ENCODE data around the gene HPSE2. TPM values are rescaled to one million over a fixed set of nuclear protein-coding genes. Genes with fewer than 3 reads are reported as not detected.

Gene HPSE2
- total RNA-seq, 2 experiments from 2014 or later = not detected

DNA sequence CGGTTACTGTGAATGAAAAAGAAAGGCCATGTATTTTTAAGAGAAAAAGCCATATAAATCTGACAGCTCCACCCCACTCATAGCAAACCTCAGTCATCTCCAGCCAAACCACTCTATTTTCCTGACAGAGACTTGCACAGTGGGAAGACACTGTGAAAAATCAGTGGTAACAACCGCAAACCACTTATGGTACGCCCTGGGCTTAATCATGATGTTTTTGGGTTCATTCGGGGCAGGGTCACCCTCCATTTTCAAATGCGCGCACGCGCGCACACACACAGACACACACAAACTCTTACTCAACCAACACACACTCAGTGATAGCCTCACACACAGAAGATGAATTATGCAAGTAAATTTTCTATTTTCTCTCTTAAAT is 706.9 kb downstream of the HPSE2 start:
- TF ChIP-seq, protein P1, sequence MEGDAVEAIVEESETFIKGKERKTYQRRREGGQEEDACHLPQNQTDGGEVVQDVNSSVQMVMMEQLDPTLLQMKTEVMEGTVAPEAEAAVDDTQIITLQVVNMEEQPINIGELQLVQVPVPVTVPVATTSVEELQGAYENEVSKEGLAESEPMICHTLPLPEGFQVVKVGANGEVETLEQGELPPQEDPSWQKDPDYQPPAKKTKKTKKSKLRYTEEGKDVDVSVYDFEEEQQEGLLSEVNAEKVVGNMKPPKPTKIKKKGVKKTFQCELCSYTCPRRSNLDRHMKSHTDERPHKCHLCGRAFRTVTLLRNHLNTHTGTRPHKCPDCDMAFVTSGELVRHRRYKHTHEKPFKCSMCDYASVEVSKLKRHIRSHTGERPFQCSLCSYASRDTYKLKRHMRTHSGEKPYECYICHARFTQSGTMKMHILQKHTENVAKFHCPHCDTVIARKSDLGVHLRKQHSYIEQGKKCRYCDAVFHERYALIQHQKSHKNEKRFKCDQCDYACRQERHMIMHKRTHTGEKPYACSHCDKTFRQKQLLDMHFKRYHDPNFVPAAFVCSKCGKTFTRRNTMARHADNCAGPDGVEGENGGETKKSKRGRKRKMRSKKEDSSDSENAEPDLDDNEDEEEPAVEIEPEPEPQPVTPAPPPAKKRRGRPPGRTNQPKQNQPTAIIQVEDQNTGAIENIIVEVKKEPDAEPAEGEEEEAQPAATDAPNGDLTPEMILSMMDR (IDR thresholded peaks at IDR 0.05) = no peak
- intact Hi-C loops (cut with micrococcal nuclease) = no loop called here
- POLR2A ChIA-PET = no interaction called here
- H3K4me1 Mint-ChIP-seq (ENCODE audit: low read depth) = no peaks in the 10 kb centered on the region
- peaks cover 3% of the 10 kb centered on the region for H3K27me3 Mint-ChIP-seq
- ATAC-seq = no peak
- no peaks in the 10 kb centered on the region for H3K36me3 Mint-ChIP-seq (ENCODE audit: low read depth)
- no peak for DNase-seq
- no peak overlapping the region for H3K27ac Mint-ChIP-seq
- H3K9me3 Mint-ChIP-seq = no peaks in the 10 kb centered on the region
- CTCF ChIA-PET = no interaction called here
- H3K4me3 Mint-ChIP-seq = no peak overlapping the region

DNA sequence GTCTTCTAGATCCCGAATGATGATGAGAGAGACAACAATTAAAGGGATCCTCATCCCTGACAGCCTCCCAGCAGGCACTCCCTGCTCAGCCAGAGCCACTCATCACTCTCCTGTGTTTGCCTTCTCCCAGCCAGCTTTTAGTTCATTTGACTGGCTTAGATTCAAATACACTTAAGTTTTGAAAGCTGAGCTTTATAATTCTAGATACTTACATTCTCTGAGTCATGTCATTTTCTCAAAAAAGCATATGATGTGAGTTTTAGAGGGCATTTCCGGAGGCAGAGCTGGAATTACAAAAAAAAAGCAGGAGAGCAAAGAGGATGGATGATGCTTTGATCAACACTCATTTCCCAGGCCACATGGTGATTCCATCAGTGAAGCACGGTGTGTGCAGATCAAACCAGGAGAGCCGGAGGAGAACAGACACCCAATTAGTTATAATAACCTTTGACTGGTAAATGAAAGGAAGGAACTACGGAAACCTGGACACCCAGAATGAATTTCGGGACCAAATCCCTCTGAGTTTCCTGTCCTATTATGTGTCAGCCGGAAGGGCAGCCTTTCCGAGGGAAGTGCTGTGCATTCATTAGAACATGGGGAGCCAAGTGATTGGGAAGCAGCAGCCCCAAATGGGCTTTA is 707.4 kb downstream of the HPSE2 start:
- Mint-ChIP-seq H3K27me3 (peaks cover 3% of the 10 kb centered on the region), H3K9me3 (no peaks in the 10 kb centered on the region), H3K27ac (no peak overlapping the region), H3K36me3 (ENCODE audit: low read depth) (no peaks in the 10 kb centered on the region), H3K4me3 (no peak overlapping the region), H3K4me1 (ENCODE audit: low read depth) (no peaks in the 10 kb centered on the region)
- TF ChIP-seq, protein P1 (IDR thresholded peaks at IDR 0.05) = no peak
- ChIA-PET CTCF (no interaction called here), POLR2A (no interaction called here)
- no peak for ATAC-seq
- no peak for DNase-seq
- intact Hi-C loops (cut with micrococcal nuclease) = no loop called here

DNA sequence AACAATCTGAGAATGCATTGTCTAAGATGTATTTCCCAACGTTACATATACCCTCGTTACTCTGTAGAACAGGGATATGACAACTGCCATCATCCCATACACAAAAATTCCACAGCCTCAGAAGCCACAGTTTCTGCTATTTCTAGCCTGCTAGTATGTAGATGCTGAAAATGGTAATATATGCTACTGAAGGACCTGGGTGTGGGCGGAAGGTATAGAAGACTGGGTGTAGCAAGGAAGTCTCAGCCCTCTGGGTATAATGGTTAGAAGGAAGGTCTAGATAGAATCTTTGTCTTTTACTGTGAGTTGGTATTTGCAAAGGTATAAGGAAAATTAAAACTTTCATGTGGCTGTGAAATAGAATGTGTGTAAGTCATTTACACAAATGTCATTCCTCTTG is 709.7 kb downstream of the HPSE2 start:
- H3K36me3 Mint-ChIP-seq (ENCODE audit: low read depth) = no peaks in the 10 kb centered on the region
- ChIA-PET CTCF (no interaction called here), POLR2A (no interaction called here)
- ATAC-seq = no peak
- intact Hi-C loops (cut with micrococcal nuclease) = no loop called here
- TF ChIP-seq, protein P1 (IDR thresholded peaks at IDR 0.05) = no peak
- H3K4me3 Mint-ChIP-seq = no peak overlapping the region
- no peaks in the 10 kb centered on the region for H3K9me3 Mint-ChIP-seq
- peaks cover 6% of the 10 kb centered on the region for H3K27me3 Mint-ChIP-seq
- no peak overlapping the region for H3K27ac Mint-ChIP-seq
- H3K4me1 Mint-ChIP-seq (ENCODE audit: low read depth) = no peaks in the 10 kb centered on the region
- no peak for DNase-seq

DNA sequence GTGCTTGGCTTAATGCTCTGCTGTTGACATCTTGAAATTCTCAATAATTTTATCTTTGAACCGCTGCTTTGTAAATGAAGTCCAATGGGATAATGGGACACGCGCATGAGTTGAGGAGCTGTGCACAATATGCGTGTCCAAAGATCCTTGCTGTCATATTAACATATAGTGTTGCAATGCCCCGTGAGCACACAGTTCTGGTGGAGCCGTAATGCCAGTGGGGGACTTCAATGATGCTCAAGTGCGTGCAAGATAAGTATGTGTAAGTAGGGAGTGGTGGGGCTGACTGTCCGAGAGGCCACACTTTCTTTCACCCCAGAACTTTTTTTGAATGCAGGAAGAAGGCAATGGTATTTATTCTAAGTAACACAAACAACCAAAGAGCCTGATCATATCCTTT is 711.5 kb downstream of the HPSE2 start:
- TF ChIP-seq, protein P1 (IDR thresholded peaks at IDR 0.05) = no peak
- no peaks in the 10 kb centered on the region for H3K4me1 Mint-ChIP-seq (ENCODE audit: low read depth)
- POLR2A ChIA-PET = no interaction called here
- H3K27me3 Mint-ChIP-seq = peaks cover 11% of the 10 kb centered on the region
- H3K4me3 Mint-ChIP-seq = no peak overlapping the region
- no peaks in the 10 kb centered on the region for H3K36me3 Mint-ChIP-seq (ENCODE audit: low read depth)
- DNase-seq (no peak), ATAC-seq (no peak)
- no peaks in the 10 kb centered on the region for H3K9me3 Mint-ChIP-seq
- CTCF ChIA-PET = no interaction called here
- intact Hi-C loops (cut with micrococcal nuclease) = no loop called here
- no peak overlapping the region for H3K27ac Mint-ChIP-seq

DNA sequence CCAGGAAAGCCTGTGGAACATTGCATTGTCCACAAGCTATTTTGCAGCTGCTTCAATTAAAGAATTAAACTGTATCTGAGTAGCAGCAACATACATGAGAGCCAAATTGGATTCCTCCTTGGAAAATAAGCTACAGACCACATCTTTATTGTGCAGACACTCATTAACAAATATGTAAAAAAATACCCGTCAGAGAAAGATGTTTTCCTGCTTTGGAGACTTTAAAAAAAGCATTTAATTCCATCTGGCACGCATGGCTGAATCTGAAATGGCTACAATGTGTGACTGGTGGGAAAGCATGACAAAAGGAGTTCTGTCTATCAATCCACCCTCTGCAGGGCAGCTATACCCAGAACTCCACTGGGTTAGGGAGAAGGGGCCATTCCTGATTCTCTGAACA is 715.8 kb downstream of the HPSE2 start:
- ChIA-PET POLR2A (no interaction called here), CTCF (interaction anchor here (1.5 kb wide), 1 partner anchor 53 kb away, joined by 3 read pairs; no protein-coding TSS in a partner anchor)
- intact Hi-C loops (cut with micrococcal nuclease) = no loop called here
- peaks cover 21% of the 10 kb centered on the region for H3K27me3 Mint-ChIP-seq
- no peaks in the 10 kb centered on the region for H3K36me3 Mint-ChIP-seq (ENCODE audit: low read depth)
- H3K4me3 Mint-ChIP-seq = no peak overlapping the region
- no peaks in the 10 kb centered on the region for H3K4me1 Mint-ChIP-seq (ENCODE audit: low read depth)
- ATAC-seq = no peak
- no peak overlapping the region for H3K27ac Mint-ChIP-seq
- no peak for DNase-seq
- H3K9me3 Mint-ChIP-seq = no peaks in the 10 kb centered on the region
- TF ChIP-seq, protein P1 (IDR thresholded peaks at IDR 0.05) = no peak
